GM12864 (cell line): Measurements from ENCODE around the gene ADCK2.

Experiments used
- DNase-seq: peaks from one replicate; pipeline ENCODE4 v3.0.0-alpha.2; 2011; ENCODE audit warnings: low read depth
- H3K4me3 ChIP-seq: 2 replicates; pipeline ENCODE4 v1.5.1; 2011; ENCODE audit warnings: mild to moderate bottlenecking, low read depth, low read length, control low read depth
- CTCF ChIP-seq: IDR thresholded peaks from 2 replicates; pipeline ENCODE4 v1.5.1; 2011; ENCODE audit warnings: low read depth, mild to moderate bottlenecking, moderate library complexity, low read length, control low read depth, inconsistent platforms; ENCODE audit errors: missing control alignments

Gene ADCK2

GRCh38 chr7:140635345-140635744 is 37.4 kb upstream of the ADCK2 start:
- DNase-seq, result no peak
- no peak overlapping the region for H3K4me3 ChIP-seq
- no peak for TF ChIP-seq CTCF

DNA sequence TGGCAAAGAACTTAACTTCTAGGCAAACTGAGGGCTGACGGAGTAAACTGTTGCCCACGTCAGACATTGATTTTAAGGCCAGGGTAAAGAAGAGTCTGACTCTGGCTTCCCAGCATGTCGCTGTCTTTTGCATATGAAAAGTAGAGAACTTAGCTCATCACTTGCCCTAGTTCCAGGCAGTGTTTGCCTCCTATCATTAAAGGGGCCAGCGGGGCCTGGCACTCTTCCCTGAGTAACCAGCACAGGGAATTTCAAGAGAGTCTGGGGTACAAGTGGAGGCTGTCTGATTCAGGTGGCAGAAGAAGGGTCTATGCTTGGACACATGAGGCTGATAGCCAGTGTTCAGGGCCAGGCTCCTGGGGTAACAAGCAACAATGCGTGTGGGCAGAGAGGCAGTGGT is 36.9 kb upstream of the ADCK2 start:
- DNase-seq, result no peak
- TF ChIP-seq CTCF, result no peak
- no peak overlapping the region for H3K4me3 ChIP-seq

DNA sequence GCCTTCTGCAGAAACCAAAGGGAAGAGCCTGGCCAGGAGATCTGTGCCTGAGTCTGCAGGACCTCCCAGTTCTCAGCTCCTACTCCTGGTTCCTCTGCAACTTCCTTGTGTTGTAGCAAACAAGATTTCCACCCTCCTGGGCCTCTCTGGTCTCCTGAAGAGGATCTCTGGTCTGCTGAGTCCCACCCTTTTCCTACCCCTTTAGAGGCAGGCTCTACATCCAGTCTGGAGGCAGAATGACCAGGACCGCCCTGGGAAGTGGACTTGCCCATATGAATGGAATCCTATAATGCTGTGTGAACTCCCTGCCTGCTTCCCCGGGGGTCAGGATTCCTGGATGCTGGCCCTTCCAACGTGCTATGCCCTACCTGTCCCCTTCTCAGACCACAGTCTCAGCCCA is 35.3 kb upstream of the ADCK2 start:
- H3K4me3 ChIP-seq, result no peak overlapping the region
- DNase-seq, result no peak
- TF ChIP-seq CTCF, result no peak

DNA sequence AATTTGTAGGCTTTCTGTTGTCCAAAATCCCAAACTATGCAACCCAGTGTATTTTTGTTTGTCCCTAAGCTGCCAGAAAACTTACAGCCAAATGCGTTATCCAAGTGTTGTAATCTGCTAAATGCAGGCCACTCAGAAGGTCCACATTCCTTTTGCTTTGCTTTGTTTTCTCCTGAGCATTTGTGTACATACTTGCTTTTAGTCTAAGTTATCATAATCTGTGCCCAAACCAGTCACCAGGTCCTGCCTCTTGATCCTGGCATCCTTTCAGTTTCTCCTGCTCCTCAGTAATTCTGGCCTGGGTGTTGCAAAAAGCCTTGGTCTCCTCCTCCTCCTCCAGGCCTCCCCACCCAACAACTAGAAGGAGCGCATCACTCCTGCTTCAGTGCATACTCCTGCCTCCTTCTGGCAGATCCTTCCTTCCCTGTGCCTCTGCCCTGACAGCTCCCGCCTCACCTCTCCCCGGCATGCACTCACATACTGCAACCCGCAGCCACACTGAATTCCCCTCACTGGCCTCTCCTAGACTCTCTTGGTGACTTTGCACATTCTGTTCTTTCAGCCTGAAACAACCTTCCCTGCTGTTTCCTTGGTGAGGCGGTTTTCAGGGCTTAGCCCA is 34.5 kb upstream of the ADCK2 start:
- no peak overlapping the region for H3K4me3 ChIP-seq
- TF ChIP-seq CTCF, result no peak
- no peak for DNase-seq

- no peak for TF ChIP-seq CTCF
- H3K4me3 ChIP-seq, result no peak overlapping the region
- DNase-seq, result no peak
Measured at GRCh38 chr7:140639366-140640053, 33.2 kb upstream of the ADCK2 start.

GRCh38 chr7:140640060-140640637 is 32.6 kb upstream of the ADCK2 start:
- H3K4me3 ChIP-seq, result no peak overlapping the region
- no peak for DNase-seq
- no peak for TF ChIP-seq CTCF
